DND-41 (cell line): Measurements from ENCODE around the gene HVCN1.

Experiments used
- ATAC-seq: fragments of 200-7000 bp; cut with Tn5 transposase; 3 replicates; pipeline ENCODE4 v1.9.1; 2021; ENCODE audit warnings: low read depth; ENCODE audit not compliant: insufficient read depth
- DNase-seq: peaks from one replicate; pipeline ENCODE4 v3.0.0-alpha.2; 2020
- H2AFZ ChIP-seq: 2 replicates; pipeline ENCODE4 v1.6.0; 2012; ENCODE audit warnings: low read depth, low read length
- H3K27ac ChIP-seq: 2 replicates; pipeline ENCODE4 v1.5.1; 2012; ENCODE audit warnings: low read length, inconsistent platforms
- H3K27me3 ChIP-seq: fragments of 200-600 bp; sonication (generic); 2 replicates; pipeline ENCODE4 v1.6.0; 2012; ENCODE audit warnings: low read length, mild to moderate bottlenecking, inconsistent platforms; ENCODE audit not compliant: insufficient read depth, poor library complexity
- H3K36me3 ChIP-seq: 2 replicates; pipeline ENCODE4 v1.5.1; 2012; ENCODE audit warnings: low read length, inconsistent platforms; ENCODE audit not compliant: insufficient read depth
- H3K4me1 ChIP-seq: 2 replicates; pipeline ENCODE4 v1.5.1; 2012; ENCODE audit warnings: mild to moderate bottlenecking, low read length; ENCODE audit not compliant: insufficient read depth
- H3K4me2 ChIP-seq: 2 replicates; pipeline ENCODE4 v1.6.0; 2012; ENCODE audit warnings: mild to moderate bottlenecking, moderate library complexity, low read length, inconsistent platforms; ENCODE audit not compliant: insufficient read depth
- H3K4me3 ChIP-seq, 2 experiments: fragments of 200-600 bp in 1 of 2; shearing (Covaris generic) in 1 of 2; 2 replicates each; pipeline ENCODE4 v1.5.1; 2012 to 2016; ENCODE audit warnings: inconsistent platforms in 2 of 2, low read length in 2 of 2, mild to moderate bottlenecking in 2 of 2, low read depth in 1 of 2, moderate library complexity in 1 of 2
- H3K79me2 ChIP-seq: 2 replicates; pipeline ENCODE4 v1.6.0; 2012; ENCODE audit warnings: low read length, inconsistent platforms; ENCODE audit not compliant: insufficient read depth
- H3K9ac ChIP-seq: 2 replicates; pipeline ENCODE4 v1.6.0; 2012; ENCODE audit warnings: low read depth, mild to moderate bottlenecking, inconsistent platforms, low read length, moderate library complexity
- H3K9me3 ChIP-seq: 2 replicates; pipeline ENCODE4 v1.5.1; 2012; ENCODE audit warnings: low read length, moderate library complexity, mild to moderate bottlenecking, inconsistent platforms; ENCODE audit not compliant: insufficient read depth, severe bottlenecking
- H4K20me1 ChIP-seq: 2 replicates; pipeline ENCODE4 v1.6.0; 2012; ENCODE audit warnings: low read length; ENCODE audit not compliant: insufficient read depth
- CTCF ChIP-seq: IDR thresholded peaks from 2 replicates; pipeline ENCODE4 v1.5.1; 2012; ENCODE audit warnings: borderline replicate concordance, low read length, moderate library complexity, mild to moderate bottlenecking; ENCODE audit not compliant: poor library complexity, severe bottlenecking; ENCODE audit errors: extremely low read depth
- EZH2 ChIP-seq: IDR thresholded peaks from 3 replicates; pipeline ENCODE4 v1.6.1; 2012; ENCODE audit warnings: borderline replicate concordance, low read depth, mild to moderate bottlenecking, moderate library complexity, low read length, inconsistent platforms; ENCODE audit not compliant: severe bottlenecking

Gene HVCN1

GRCh38 chr12:110717037-110717436 lies 28.1 kb upstream of the HVCN1 start:
- DNase-seq = no peak
- H3K36me3 ChIP-seq = peaks cover 52% of the 10 kb centered on the region

GRCh38 chr12:110708917-110709316 lies 20.0 kb upstream of the HVCN1 start:
- H3K36me3 ChIP-seq = no peaks in the 10 kb centered on the region
- no peak overlapping the region for H3K9ac ChIP-seq
- H3K27me3 ChIP-seq = no peaks in the 10 kb centered on the region
- H3K9me3 ChIP-seq = no peaks in the 10 kb centered on the region
- no peak for ATAC-seq
- no peaks in the 10 kb centered on the region for H4K20me1 ChIP-seq
- H3K79me2 ChIP-seq = no peaks in the 10 kb centered on the region
- no peaks in the 10 kb centered on the region for H3K4me1 ChIP-seq
- no peak overlapping the region for H3K27ac ChIP-seq
- H2AFZ ChIP-seq = no peak overlapping the region
- H3K4me2 ChIP-seq = no peak overlapping the region
- no peak overlapping the region for H3K4me3 ChIP-seq
- no peak for DNase-seq
- TF ChIP-seq CTCF (no peak), EZH2 (no peak)

More at GRCh38 chr12:110717037-110717436, 28.1 kb upstream of the HVCN1 start:
- Histone ChIP-seq H2AFZ (no peak overlapping the region), H3K27ac (no peak overlapping the region), H3K27me3 (no peaks in the 10 kb centered on the region), H3K4me1 (no peaks in the 10 kb centered on the region), H3K9ac (no peak overlapping the region), H3K9me3 (no peaks in the 10 kb centered on the region), H4K20me1 (peaks cover 26% of the 10 kb centered on the region; the same call in 1 of the 2 replicates), H3K4me2 (no peak overlapping the region), H3K4me3 (no peak overlapping the region), H3K79me2 (0 out of 2 replicates have a peak, but pooled peaks cover 3% of the 10 kb centered on the region)
- TF ChIP-seq EZH2 (no peak), CTCF (no peak)
- peak; percentile 6; the same call in 1 of the 3 replicates for ATAC-seq

GRCh38 chr12:110705309-110705708 lies 16.4 kb upstream of the HVCN1 start:
- no peak overlapping the region for H2AFZ ChIP-seq
- H3K27ac ChIP-seq = no peak overlapping the region
- H4K20me1 ChIP-seq = no peaks in the 10 kb centered on the region
- H3K9me3 ChIP-seq = no peaks in the 10 kb centered on the region
- no peaks in the 10 kb centered on the region for H3K79me2 ChIP-seq
- no peak for TF ChIP-seq CTCF
- TF ChIP-seq EZH2 = no peak
- no peak overlapping the region for H3K4me3 ChIP-seq
- H3K4me2 ChIP-seq = no peak overlapping the region
- ATAC-seq = no peak
- H3K4me1 ChIP-seq = no peaks in the 10 kb centered on the region
- H3K36me3 ChIP-seq = no peaks in the 10 kb centered on the region
- no peak for DNase-seq
- H3K9ac ChIP-seq = no peak overlapping the region
- H3K27me3 ChIP-seq = no peaks in the 10 kb centered on the region

- ATAC-seq = no peak
- TF ChIP-seq CTCF (peak; percentile 23), EZH2 (no peak)
- no peaks in the 10 kb centered on the region for H3K4me1 ChIP-seq
- DNase-seq = no peak
- no peak overlapping the region for H3K27ac ChIP-seq
- no peaks in the 10 kb centered on the region for H3K27me3 ChIP-seq
- H3K36me3 ChIP-seq = no peaks in the 10 kb centered on the region
- no peak overlapping the region for H3K4me3 ChIP-seq
- no peaks in the 10 kb centered on the region for H4K20me1 ChIP-seq
- no peak overlapping the region for H2AFZ ChIP-seq
- H3K79me2 ChIP-seq = no peaks in the 10 kb centered on the region
- H3K9ac ChIP-seq = no peak overlapping the region
- H3K4me2 ChIP-seq = no peak overlapping the region
- no peaks in the 10 kb centered on the region for H3K9me3 ChIP-seq
Measured at GRCh38 chr12:110704750-110705149, 15.8 kb upstream of the HVCN1 start.
